Vagina (tissue), 2 donors: ENCODE results near the gene NFXL1. TPM values are rescaled to one million over a fixed set of nuclear protein-coding genes. Genes with fewer than 3 reads are reported as not detected.

Source experiments
- DNase-seq, 2 donors: peaks; one replicate each; pipeline ENCODE4 v3.0.0-alpha.2; 2017; ENCODE audit errors: extremely low spot score in 2 of 2
- H3K27ac ChIP-seq: fragments of 200-600 bp; sonication (generic); one replicate; pipeline ENCODE4 v1.5.1; 2019
- H3K27me3 ChIP-seq: fragments of 200-600 bp; sonication (generic); one replicate; pipeline ENCODE4 v1.5.1; 2019
- H3K36me3 ChIP-seq, 2 donors: fragments of 200-600 bp; sonication (generic); one replicate each; pipeline ENCODE4 v1.5.1; 2017 to 2019
- H3K4me1 ChIP-seq: fragments of 200-600 bp; sonication (generic); one replicate; pipeline ENCODE4 v1.5.1; 2019
- H3K4me3 ChIP-seq, 2 donors: fragments of 200-600 bp; sonication (generic); 1 replicate in 1 of 2; 2 replicates in 1 of 2; pipeline ENCODE4 v1.5.1; 2016 to 2019
- H3K9me3 ChIP-seq: fragments of 200-600 bp; sonication (generic); one replicate; pipeline ENCODE4 v1.5.1; 2019
- POLR2A ChIP-seq, 2 donors: fragments of 450-650 bp; IDR thresholded peaks; one replicate each; pipeline ENCODE4 v1.6.1; 2017; ENCODE audit warnings: antibody characterized with exemption in 2 of 2, mild to moderate bottlenecking in 2 of 2, moderate library complexity in 2 of 2
- POLR2AphosphoS5 ChIP-seq, 2 donors: sonication (generic); formaldehyde crosslinking; IDR thresholded peaks; one replicate each; pipeline ENCODE4 v1.9.0; 2017; ENCODE audit warnings: antibody characterized with exemption in 2 of 2, mild to moderate bottlenecking in 2 of 2, low read depth in 1 of 2; ENCODE audit not compliant: insufficient read depth in 1 of 2
- intact Hi-C: fragments of 100-400 bp; cut with DNase I; formaldehyde crosslinking; loops from one replicate; pipeline ENCODE4 v1.15.1; 2023
- total RNA-seq: library from RNA; depleted of rRNA; stranded (reverse); fragments of >200 nt; gene quantifications from one replicate; pipeline ENCODE4 v1.2.3, GENCODE V29; 2016
- TF ChIP-seq, protein P1 (sequence below), 3 experiments: fragments of 450-650 bp in 2 of 3; fragments of 200-600 bp in 1 of 3; sonication (generic) in 1 of 3; IDR thresholded peaks; one replicate each; pipeline ENCODE4 v1.5.1; 2017 to 2019; ENCODE audit warnings: antibody characterized with exemption in 3 of 3, mild to moderate bottlenecking in 2 of 3, moderate library complexity in 2 of 3

The NFXL1 gene
- total RNA-seq, 1 donor from 2014 or later: 36.6 TPM

DNA sequence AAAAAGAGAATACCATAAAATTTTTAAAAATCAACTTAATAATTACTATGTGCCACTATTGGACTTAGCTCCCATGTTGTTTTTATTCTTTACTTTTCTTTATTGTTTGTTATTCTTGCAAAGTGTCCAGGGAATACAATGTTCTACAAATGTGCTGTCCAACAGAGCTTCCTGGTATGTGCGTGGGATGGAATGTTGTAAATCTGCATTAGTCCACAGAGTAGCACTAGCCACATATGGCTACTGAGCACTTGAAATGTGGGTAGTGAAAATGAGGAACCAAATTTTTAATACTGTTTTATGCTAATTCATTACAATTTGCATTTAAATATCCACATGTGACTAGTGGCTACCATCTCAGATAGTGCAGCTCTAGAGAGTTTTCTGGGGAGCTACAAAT is 62.2 kb downstream of the NFXL1 start:
- TF ChIP-seq POLR2AphosphoS5 (IDR thresholded peaks at IDR 0.05; ENCODE audit: insufficient read depth in 1 of 2, low read depth in 1 of 2): no peak
- no peak for TF ChIP-seq POLR2A (IDR thresholded peaks at IDR 0.05)
- TF ChIP-seq, protein P1, sequence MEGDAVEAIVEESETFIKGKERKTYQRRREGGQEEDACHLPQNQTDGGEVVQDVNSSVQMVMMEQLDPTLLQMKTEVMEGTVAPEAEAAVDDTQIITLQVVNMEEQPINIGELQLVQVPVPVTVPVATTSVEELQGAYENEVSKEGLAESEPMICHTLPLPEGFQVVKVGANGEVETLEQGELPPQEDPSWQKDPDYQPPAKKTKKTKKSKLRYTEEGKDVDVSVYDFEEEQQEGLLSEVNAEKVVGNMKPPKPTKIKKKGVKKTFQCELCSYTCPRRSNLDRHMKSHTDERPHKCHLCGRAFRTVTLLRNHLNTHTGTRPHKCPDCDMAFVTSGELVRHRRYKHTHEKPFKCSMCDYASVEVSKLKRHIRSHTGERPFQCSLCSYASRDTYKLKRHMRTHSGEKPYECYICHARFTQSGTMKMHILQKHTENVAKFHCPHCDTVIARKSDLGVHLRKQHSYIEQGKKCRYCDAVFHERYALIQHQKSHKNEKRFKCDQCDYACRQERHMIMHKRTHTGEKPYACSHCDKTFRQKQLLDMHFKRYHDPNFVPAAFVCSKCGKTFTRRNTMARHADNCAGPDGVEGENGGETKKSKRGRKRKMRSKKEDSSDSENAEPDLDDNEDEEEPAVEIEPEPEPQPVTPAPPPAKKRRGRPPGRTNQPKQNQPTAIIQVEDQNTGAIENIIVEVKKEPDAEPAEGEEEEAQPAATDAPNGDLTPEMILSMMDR (IDR thresholded peaks at IDR 0.05): no peak
- H3K27me3 ChIP-seq: no peaks in the 10 kb centered on the region
- H3K36me3 ChIP-seq: peaks cover 0 to 9% of the 10 kb centered on the region in 2 donors
- no peaks in the 10 kb centered on the region for H3K4me1 ChIP-seq
- no peak for DNase-seq
- intact Hi-C loops: no loop called here
- H3K9me3 ChIP-seq: no peaks in the 10 kb centered on the region
- H3K27ac ChIP-seq: peak overlapping the region; percentile 4
- no peak overlapping the region for H3K4me3 ChIP-seq

DNA sequence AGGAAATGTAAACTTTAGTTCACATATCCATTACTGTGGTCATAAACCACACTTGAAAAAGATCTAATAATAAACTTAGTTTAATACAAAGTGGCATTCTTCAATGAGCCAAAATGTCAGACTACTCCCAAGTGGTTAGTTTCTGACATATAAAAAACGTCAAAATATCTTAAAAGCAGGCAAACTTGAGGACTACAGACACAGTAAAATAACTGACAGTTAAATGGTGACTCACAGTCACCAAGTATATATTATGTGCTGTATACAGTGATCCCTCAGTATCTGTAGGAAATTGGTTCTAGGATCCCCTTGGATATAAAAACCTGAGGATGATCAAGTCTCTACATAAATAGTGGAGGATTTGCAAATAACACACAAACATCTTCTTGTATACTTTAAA is 64.9 kb downstream of the NFXL1 start:
- H3K27ac ChIP-seq: no peak overlapping the region
- no peaks in the 10 kb centered on the region for H3K4me1 ChIP-seq
- TF ChIP-seq, protein P1 (IDR thresholded peaks at IDR 0.05): no peak
- TF ChIP-seq POLR2A (IDR thresholded peaks at IDR 0.05) (no peak), POLR2AphosphoS5 (IDR thresholded peaks at IDR 0.05; ENCODE audit: insufficient read depth in 1 of 2, low read depth in 1 of 2) (no peak)
- no peak overlapping the region for H3K4me3 ChIP-seq
- H3K27me3 ChIP-seq: no peaks in the 10 kb centered on the region
- DNase-seq: no peak
- intact Hi-C loops: no loop called here
- no peaks in the 10 kb centered on the region for H3K9me3 ChIP-seq
- peaks cover 0 to 15% of the 10 kb centered on the region in 2 donors for H3K36me3 ChIP-seq

DNA sequence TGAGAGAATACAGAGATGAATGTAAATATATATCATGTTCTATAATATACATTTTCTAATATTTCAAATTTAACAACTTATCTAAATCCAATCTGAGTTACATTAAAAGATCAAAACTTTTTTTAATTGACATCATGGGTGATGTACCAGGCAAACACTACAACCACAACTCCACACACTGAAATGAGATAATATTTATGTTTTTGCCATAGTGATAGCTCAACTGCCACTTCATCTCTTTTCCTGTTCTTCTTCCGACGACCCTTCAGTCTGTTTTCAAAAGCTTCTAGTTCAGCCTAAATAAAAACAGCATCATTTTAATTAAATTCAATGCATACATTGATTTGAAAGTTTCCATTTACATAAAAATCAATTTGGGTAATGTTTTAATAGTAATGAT is 66.3 kb downstream of the NFXL1 start:
- Histone ChIP-seq H3K27me3 (no peaks in the 10 kb centered on the region), H3K4me1 (no peaks in the 10 kb centered on the region), H3K4me3 (no peak overlapping the region), H3K36me3 (peaks cover 0 to 15% of the 10 kb centered on the region in 2 donors), H3K9me3 (no peaks in the 10 kb centered on the region), H3K27ac (no peak overlapping the region)
- TF ChIP-seq POLR2AphosphoS5 (IDR thresholded peaks at IDR 0.05; ENCODE audit: insufficient read depth in 1 of 2, low read depth in 1 of 2) (no peak), POLR2A (IDR thresholded peaks at IDR 0.05) (no peak)
- TF ChIP-seq, protein P1 (IDR thresholded peaks at IDR 0.05): no peak
- no peak for DNase-seq
- intact Hi-C loops: no loop called here

DNA sequence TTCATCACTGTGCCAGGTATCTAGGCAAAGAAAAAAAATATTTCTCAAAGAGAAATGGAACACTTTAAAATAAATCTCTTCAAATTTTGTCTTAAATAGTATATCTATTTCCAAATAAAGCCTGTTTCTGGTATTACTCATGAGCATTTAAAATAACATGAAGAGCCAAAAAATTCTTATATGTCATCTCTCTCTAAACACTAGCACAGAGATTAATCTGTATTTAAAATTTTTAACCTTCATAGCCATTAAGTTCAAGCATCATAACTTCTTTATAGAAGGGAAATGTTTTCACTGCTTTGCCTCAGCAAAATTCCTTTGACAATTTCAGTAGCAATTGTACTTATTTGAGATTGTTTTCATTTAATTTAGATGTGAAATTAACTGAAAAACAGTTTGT is 71.4 kb downstream of the NFXL1 start:
- Histone ChIP-seq H3K36me3 (peaks cover 0 to 15% of the 10 kb centered on the region in 2 donors), H3K4me3 (no peak overlapping the region), H3K27ac (no peak overlapping the region), H3K4me1 (peaks cover 6% of the 10 kb centered on the region), H3K27me3 (no peaks in the 10 kb centered on the region), H3K9me3 (no peaks in the 10 kb centered on the region)
- TF ChIP-seq POLR2AphosphoS5 (IDR thresholded peaks at IDR 0.05; ENCODE audit: insufficient read depth in 1 of 2, low read depth in 1 of 2) (no peak), POLR2A (IDR thresholded peaks at IDR 0.05) (no peak)
- TF ChIP-seq, protein P1 (IDR thresholded peaks at IDR 0.05): no peak
- no peak for DNase-seq
- intact Hi-C loops: no loop called here

DNA sequence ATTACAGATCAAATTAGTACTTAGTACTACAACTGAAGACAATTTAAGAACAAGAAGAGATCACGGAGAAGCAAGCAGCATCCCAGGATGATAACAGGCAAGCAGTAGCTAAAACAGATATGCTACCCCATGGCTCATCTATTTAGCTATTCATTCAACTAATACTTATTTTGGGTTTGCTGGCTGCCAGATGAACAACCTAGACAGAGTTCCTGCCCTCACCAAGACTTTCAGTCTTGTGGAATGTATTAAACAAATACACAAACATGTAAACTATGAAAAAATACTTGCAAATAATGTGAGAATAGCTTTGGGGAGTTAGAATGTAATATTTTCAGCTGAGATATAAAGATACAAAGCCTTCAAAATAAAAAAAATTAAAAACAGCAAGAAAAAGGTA is 74.1 kb downstream of the NFXL1 start:
- Histone ChIP-seq H3K4me3 (no peak overlapping the region), H3K27ac (no peak overlapping the region), H3K36me3 (peaks cover 0 to 5% of the 10 kb centered on the region in 2 donors), H3K27me3 (no peaks in the 10 kb centered on the region), H3K4me1 (peaks cover 33% of the 10 kb centered on the region), H3K9me3 (no peaks in the 10 kb centered on the region)
- no peak for DNase-seq
- TF ChIP-seq POLR2A (IDR thresholded peaks at IDR 0.05): no peak
- no peak for TF ChIP-seq POLR2AphosphoS5 (IDR thresholded peaks at IDR 0.05; ENCODE audit: insufficient read depth in 1 of 2, low read depth in 1 of 2)
- TF ChIP-seq, protein P1 (IDR thresholded peaks at IDR 0.05): no peak
- intact Hi-C loops: no loop called here
